K562 (cell line): Measurements from ENCODE around the gene CRYAB. TPM values are rescaled to one million over a fixed set of nuclear protein-coding genes. Genes with fewer than 3 reads are reported as not detected.
A peak's percentile ranks its signal among the peaks of the same experiment; 100 is the strongest.

ENCODE experiments used
- DACH1 ChIP-seq: fragments of 450-650 bp; IDR thresholded peaks from 2 replicates; pipeline ENCODE4 v1.6.1; 2018; ENCODE audit not compliant: partially characterized antibody
- ETV5 ChIP-seq: sonication (generic); formaldehyde crosslinking; IDR thresholded peaks from 2 replicates; pipeline ENCODE4 v1.4.0; 2020; ENCODE audit warnings: low read depth, mild to moderate bottlenecking, missing genetic modification reagents
- HNRNPL ChIP-seq: fragments of 200-400 bp; formaldehyde crosslinking; IDR thresholded peaks from 2 replicates; pipeline ENCODE4 v1.6.1; 2017; ENCODE audit warnings: low read depth, mild to moderate bottlenecking, low read length
- JUND ChIP-seq, 2 experiments: IDR thresholded peaks; 2 replicates in 1 of 2; 3 replicates in 1 of 2; pipeline ENCODE4 v1.6.1; 2011; ENCODE audit warnings: borderline replicate concordance in 2 of 2, low read depth in 2 of 2, low read length in 2 of 2, improper control_type of control experiment in 1 of 2, missing biosample characterization in 1 of 2, missing genetic modification characterization in 1 of 2, missing genetic modification reagents in 1 of 2
- LCOR ChIP-seq: sonication (generic); formaldehyde crosslinking; IDR thresholded peaks from 2 replicates; pipeline ENCODE4 v1.8.0; 2022; ENCODE audit warnings: mild to moderate bottlenecking, missing genetic modification reagents
- MYBL2 ChIP-seq, 2 experiments: fragments of 450-650 bp in 1 of 2; sonication (generic) in 1 of 2; formaldehyde crosslinking in 1 of 2; IDR thresholded peaks; 2 replicates each; pipeline versions ENCODE4 v1.6.1 to v1.8.1; 2017 to 2022; ENCODE audit warnings: borderline replicate concordance in 1 of 2, inconsistent platforms in 1 of 2, low read depth in 1 of 2, mild to moderate bottlenecking in 1 of 2, missing genetic modification reagents in 1 of 2, moderate library complexity in 1 of 2
- NFE2 ChIP-seq: IDR thresholded peaks from 2 replicates; pipeline ENCODE4 v1.6.1; 2014; ENCODE audit warnings: antibody characterized with exemption, low read depth
- NONO ChIP-seq, 2 experiments: fragments of 200-400 bp in 1 of 2; fragments of 450-650 bp in 1 of 2; formaldehyde crosslinking in 1 of 2; IDR thresholded peaks; 2 replicates each; pipeline ENCODE4 v1.6.1; 2017; ENCODE audit warnings: low read depth in 2 of 2, mild to moderate bottlenecking in 2 of 2, moderate library complexity in 2 of 2, low read length in 1 of 2
- PCBP1 ChIP-seq: fragments of 200-400 bp; formaldehyde crosslinking; IDR thresholded peaks from 2 replicates; pipeline ENCODE4 v1.6.1; 2018; ENCODE audit warnings: mild to moderate bottlenecking, low read depth, low read length; ENCODE audit not compliant: poor library complexity, severe bottlenecking
- SIN3B ChIP-seq: fragments of 450-650 bp; IDR thresholded peaks from 2 replicates; pipeline ENCODE4 v1.6.1; 2017; ENCODE audit warnings: low read depth, mild to moderate bottlenecking, moderate library complexity
- SMARCA5 ChIP-seq: fragments of 450-650 bp; IDR thresholded peaks from 2 replicates; pipeline ENCODE4 v1.6.1; 2016
- TAF7 ChIP-seq: fragments of 450-650 bp; IDR thresholded peaks from 2 replicates; pipeline ENCODE4 v1.6.1; 2016; ENCODE audit warnings: missing genetic modification characterization, missing compliant biosample characterization
- TCF7L2 ChIP-seq: fragments of 150-350 bp; IDR thresholded peaks from 2 replicates; pipeline ENCODE4 v1.6.1; 2016; ENCODE audit warnings: low read depth, mild to moderate bottlenecking, low read length, moderate library complexity
- TEAD4 ChIP-seq, 2 experiments: sonication (generic) in 1 of 2; formaldehyde crosslinking in 1 of 2; IDR thresholded peaks; 2 replicates each; pipeline versions ENCODE4 v1.6.1 to v1.8.0; 2012 to 2022; ENCODE audit warnings: borderline replicate concordance in 1 of 2, inconsistent platforms in 1 of 2, low read length in 1 of 2, mild to moderate bottlenecking in 1 of 2, missing genetic modification reagents in 1 of 2
- U2AF1 ChIP-seq: fragments of 200-400 bp; formaldehyde crosslinking; optimal IDR thresholded peaks from 2 replicates; pipeline ENCODE3; 2017; ENCODE audit warnings: mild to moderate bottlenecking, low read depth, low read length, moderate library complexity
- ZNF12 ChIP-seq: sonication (generic); formaldehyde crosslinking; IDR thresholded peaks from 2 replicates; pipeline ENCODE4 v1.4.0; 2020; ENCODE audit warnings: mild to moderate bottlenecking, missing genetic modification reagents
- polyA plus RNA-seq, 8 experiments: library from polyadenylated mRNA; depleted of rRNA in 4 of 8; stranded (reverse) in 5 of 8; unstranded in 3 of 8; fragments of >200 nt; fragmentation: Nextera tagmentation in 2 of 8; fragmentation: Illumina TruSeq in 1 of 8; extraction: Ambion mirVana in 2 of 8; extraction: Trizol in 1 of 8; gene quantifications; 2 replicates each; pipeline versions ENCODE4 v1.2.1 to v1.2.3, GENCODE V29; 2011 to 2014; ENCODE audit warnings: inconsistent platforms in 1 of 8, missing spikeins in 1 of 8
- total RNA-seq, 7 experiments: library from RNA; depleted of rRNA in 6 of 7; stranded (reverse); fragments of >200 nt in 6 of 7; fragmentation: Illumina TruSeq in 2 of 7; extraction: Trizol in 2 of 7; gene quantifications; 2 replicates each; pipeline versions ENCODE4 v1.2.1 to v1.2.3, GENCODE V29; 2011 to 2021; ENCODE audit warnings: low replicate concordance in 1 of 7
- TF ChIP-seq, protein P1 (sequence below), 2 experiments: fragments of 450-650 bp in 1 of 2; IDR thresholded peaks; 2 replicates each; pipeline ENCODE4 v1.6.1; 2011 to 2017; ENCODE audit warnings: low read depth in 2 of 2, antibody characterized with exemption in 1 of 2, borderline replicate concordance in 1 of 2, low read length in 1 of 2, mild to moderate bottlenecking in 1 of 2, mixed read lengths in 1 of 2; ENCODE audit not compliant: control insufficient read depth in 1 of 2
- TF ChIP-seq, protein P2 (sequence below), 3 experiments: IDR thresholded peaks in 2 of 3; conservative IDR thresholded peaks in 1 of 3; 2 replicates each; pipeline ENCODE4 v1.5.1; 2011 to 2012; ENCODE audit warnings: low read length in 3 of 3, mild to moderate bottlenecking in 3 of 3, control low read depth in 2 of 3, improper control_type of control experiment in 1 of 3, inconsistent platforms in 1 of 3, low read depth in 1 of 3, mixed read lengths in 1 of 3, moderate library complexity in 1 of 3; ENCODE audit not compliant: insufficient read depth in 2 of 3
- TF ChIP-seq, protein P3 (sequence below): fragments of 450-650 bp; IDR thresholded peaks from 2 replicates; pipeline ENCODE4 v1.6.1; 2016; ENCODE audit warnings: borderline replicate concordance

CRYAB gene
- total and polyA plus RNA-seq, 9 of the 15 experiments (the other 6 are each of a cell fraction or from before 2014, with no cell fraction given), result 0.83 to 7.5 (median 3.6) TPM

DNA sequence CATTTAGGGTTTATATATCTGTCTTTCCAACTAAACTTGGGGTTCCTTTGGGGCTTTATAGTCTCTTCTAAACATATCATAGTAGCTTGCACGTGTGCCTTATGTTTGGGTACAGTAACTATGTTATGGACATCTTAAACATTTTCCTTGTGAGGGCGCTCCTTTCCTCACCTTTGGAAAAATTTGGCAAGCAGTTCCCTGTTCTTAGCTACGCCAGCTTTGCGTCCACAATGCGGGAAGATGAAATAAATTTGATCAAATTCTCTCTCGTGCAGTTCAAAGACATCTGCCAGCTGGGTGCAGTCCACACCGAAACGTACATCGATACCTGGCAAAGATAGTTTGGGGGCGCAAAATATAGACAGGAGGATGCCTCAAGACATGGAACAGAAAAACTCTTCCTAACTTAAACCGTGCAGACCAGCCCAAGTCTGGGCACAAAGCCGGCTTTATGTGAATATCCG is 33.2 kb downstream of the CRYAB start (continued):
- TF ChIP-seq ZNF12 (CRISPR knock-in tag) (no peak), ETV5 (no peak), TAF7 (tag) (0 out of 2 replicates have a peak, but pooled peaks have one; percentile 9), PCBP1 (no peak), TEAD4 (IDR thresholded peaks at IDR 0.05; ENCODE audit: low read length) (0 out of 2 replicates have a peak, but pooled peaks have one; percentile 1), TEAD4 (CRISPR knock-in tag; IDR thresholded peaks at IDR 0.05; ENCODE audit: borderline replicate concordance) (no peak), DACH1 (no peak), MYBL2 (IDR thresholded peaks at IDR 0.05; ENCODE audit: low read depth) (no peak), MYBL2 (CRISPR knock-in tag; IDR thresholded peaks at IDR 0.05; ENCODE audit: borderline replicate concordance) (no peak), SIN3B (no peak), NFE2 (no peak), TCF7L2 (no peak; the same call in 1 of the 2 replicates), U2AF1 (no peak), LCOR (CRISPR knock-in tag) (no peak), NONO (IDR thresholded peaks at IDR 0.05; ENCODE audit: low read depth in 2 of 2, low read length in 1 of 2) (peak in 1 of 2 experiments; percentile 94; a peak in 2 of 4 replicates), JUND (IDR thresholded peaks at IDR 0.05; ENCODE audit: borderline replicate concordance, low read depth, low read length) (0 out of 2 replicates have a peak, but pooled peaks have one; percentile 4), JUND (tag; IDR thresholded peaks at IDR 0.05; ENCODE audit: borderline replicate concordance, low read depth, low read length) (no peak), HNRNPL (no peak), SMARCA5 (0 out of 2 replicates have a peak, but pooled peaks have one; percentile 45)
- TF ChIP-seq, protein P1, sequence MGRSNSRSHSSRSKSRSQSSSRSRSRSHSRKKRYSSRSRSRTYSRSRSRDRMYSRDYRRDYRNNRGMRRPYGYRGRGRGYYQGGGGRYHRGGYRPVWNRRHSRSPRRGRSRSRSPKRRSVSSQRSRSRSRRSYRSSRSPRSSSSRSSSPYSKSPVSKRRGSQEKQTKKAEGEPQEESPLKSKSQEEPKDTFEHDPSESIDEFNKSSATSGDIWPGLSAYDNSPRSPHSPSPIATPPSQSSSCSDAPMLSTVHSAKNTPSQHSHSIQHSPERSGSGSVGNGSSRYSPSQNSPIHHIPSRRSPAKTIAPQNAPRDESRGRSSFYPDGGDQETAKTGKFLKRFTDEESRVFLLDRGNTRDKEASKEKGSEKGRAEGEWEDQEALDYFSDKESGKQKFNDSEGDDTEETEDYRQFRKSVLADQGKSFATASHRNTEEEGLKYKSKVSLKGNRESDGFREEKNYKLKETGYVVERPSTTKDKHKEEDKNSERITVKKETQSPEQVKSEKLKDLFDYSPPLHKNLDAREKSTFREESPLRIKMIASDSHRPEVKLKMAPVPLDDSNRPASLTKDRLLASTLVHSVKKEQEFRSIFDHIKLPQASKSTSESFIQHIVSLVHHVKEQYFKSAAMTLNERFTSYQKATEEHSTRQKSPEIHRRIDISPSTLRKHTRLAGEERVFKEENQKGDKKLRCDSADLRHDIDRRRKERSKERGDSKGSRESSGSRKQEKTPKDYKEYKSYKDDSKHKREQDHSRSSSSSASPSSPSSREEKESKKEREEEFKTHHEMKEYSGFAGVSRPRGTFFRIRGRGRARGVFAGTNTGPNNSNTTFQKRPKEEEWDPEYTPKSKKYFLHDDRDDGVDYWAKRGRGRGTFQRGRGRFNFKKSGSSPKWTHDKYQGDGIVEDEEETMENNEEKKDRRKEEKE (IDR thresholded peaks at IDR 0.05; ENCODE audit: borderline replicate concordance in 1 of 2, control insufficient read depth in 1 of 2, low read depth in 2 of 2, low read length in 1 of 2), result no peak
- TF ChIP-seq, protein P2, sequence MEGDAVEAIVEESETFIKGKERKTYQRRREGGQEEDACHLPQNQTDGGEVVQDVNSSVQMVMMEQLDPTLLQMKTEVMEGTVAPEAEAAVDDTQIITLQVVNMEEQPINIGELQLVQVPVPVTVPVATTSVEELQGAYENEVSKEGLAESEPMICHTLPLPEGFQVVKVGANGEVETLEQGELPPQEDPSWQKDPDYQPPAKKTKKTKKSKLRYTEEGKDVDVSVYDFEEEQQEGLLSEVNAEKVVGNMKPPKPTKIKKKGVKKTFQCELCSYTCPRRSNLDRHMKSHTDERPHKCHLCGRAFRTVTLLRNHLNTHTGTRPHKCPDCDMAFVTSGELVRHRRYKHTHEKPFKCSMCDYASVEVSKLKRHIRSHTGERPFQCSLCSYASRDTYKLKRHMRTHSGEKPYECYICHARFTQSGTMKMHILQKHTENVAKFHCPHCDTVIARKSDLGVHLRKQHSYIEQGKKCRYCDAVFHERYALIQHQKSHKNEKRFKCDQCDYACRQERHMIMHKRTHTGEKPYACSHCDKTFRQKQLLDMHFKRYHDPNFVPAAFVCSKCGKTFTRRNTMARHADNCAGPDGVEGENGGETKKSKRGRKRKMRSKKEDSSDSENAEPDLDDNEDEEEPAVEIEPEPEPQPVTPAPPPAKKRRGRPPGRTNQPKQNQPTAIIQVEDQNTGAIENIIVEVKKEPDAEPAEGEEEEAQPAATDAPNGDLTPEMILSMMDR (IDR thresholded peaks at IDR 0.05 in 2 of 3, conservative IDR thresholded peaks at IDR 0.05 in 1 of 3; ENCODE audit: insufficient read depth in 2 of 3, low read depth in 1 of 3, low read length in 3 of 3), result peak in 1 of 3 experiments; percentile 36; a peak in 2 of 6 replicates
- TF ChIP-seq, protein P3, sequence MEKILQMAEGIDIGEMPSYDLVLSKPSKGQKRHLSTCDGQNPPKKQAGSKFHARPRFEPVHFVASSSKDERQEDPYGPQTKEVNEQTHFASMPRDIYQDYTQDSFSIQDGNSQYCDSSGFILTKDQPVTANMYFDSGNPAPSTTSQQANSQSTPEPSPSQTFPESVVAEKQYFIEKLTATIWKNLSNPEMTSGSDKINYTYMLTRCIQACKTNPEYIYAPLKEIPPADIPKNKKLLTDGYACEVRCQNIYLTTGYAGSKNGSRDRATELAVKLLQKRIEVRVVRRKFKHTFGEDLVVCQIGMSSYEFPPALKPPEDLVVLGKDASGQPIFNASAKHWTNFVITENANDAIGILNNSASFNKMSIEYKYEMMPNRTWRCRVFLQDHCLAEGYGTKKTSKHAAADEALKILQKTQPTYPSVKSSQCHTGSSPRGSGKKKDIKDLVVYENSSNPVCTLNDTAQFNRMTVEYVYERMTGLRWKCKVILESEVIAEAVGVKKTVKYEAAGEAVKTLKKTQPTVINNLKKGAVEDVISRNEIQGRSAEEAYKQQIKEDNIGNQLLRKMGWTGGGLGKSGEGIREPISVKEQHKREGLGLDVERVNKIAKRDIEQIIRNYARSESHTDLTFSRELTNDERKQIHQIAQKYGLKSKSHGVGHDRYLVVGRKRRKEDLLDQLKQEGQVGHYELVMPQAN, result peak; percentile 89
